B cell (primary cell): ENCODE measurements around the gene STMN3. TPM values are rescaled to one million over a fixed set of nuclear protein-coding genes. Genes with fewer than 3 reads are reported as not detected.

Experiments
- ATAC-seq: fragments of 200-7000 bp; cut with Tn5 transposase; one replicate; pipeline ENCODE4 v1.10.0; 2021; ENCODE audit warnings: low read depth, mild to moderate bottlenecking, moderate number of reproducible peaks, moderate library complexity
- CTCF ChIA-PET: fragments of 350-600 bp; sonication (Branson Sonifier 250); formaldehyde crosslinking; loops from one replicate; lab custom pipeline; 2021; ENCODE audit warnings: antibody characterized with exemption, inconsistent platforms; lab: Charles Lee
- POLR2A ChIA-PET: fragments of 350-600 bp; sonication (Branson Sonifier 250); formaldehyde crosslinking; loops from one replicate; lab custom pipeline; 2021; ENCODE audit warnings: antibody characterized with exemption; lab: Charles Lee
- DNase-seq: peaks from one replicate; pipeline ENCODE4 v3.0.0; 2013
- H2AFZ ChIP-seq: 2 replicates; pipeline ENCODE4 v1.6.1; 2012; ENCODE audit warnings: mild to moderate bottlenecking, low read depth, low read length; ENCODE audit not compliant: insufficient read depth, poor library complexity, severe bottlenecking
- H3K27ac ChIP-seq, 2 donors: 1 replicate in 1 of 2; 2 replicates in 1 of 2; pipeline ENCODE4 v1.5.1; 2012 to 2013; ENCODE audit warnings: low read length in 2 of 2, mild to moderate bottlenecking in 2 of 2, moderate library complexity in 1 of 2
- H3K27me3 ChIP-seq, 4 experiments: fragments of 200-600 bp in 1 of 4; sonication (generic) in 1 of 4; replicated peaks in 1 of 4; 1 replicate in 2 of 4; 2 replicates in 2 of 4; pipeline versions ENCODE4 v1.6.1 to v1.7.0; 2013 to 2016; ENCODE audit warnings: low read length in 3 of 4, mild to moderate bottlenecking in 2 of 4, mixed read lengths in 1 of 4, moderate library complexity in 1 of 4; ENCODE audit not compliant: insufficient read depth in 4 of 4, control insufficient read depth in 3 of 4; ENCODE audit errors: control extremely low read depth in 1 of 4
- H3K36me3 ChIP-seq, 2 experiments: replicated peaks in 1 of 2; 1 replicate in 1 of 2; 2 replicates in 1 of 2; pipeline versions ENCODE4 v1.6.1 to v1.7.1; 2013; ENCODE audit warnings: low read length in 1 of 2; ENCODE audit not compliant: insufficient read depth in 2 of 2, control insufficient read depth in 1 of 2; ENCODE audit errors: control extremely low read depth in 1 of 2, extremely low read depth in 1 of 2
- H3K4me1 ChIP-seq, 2 donors: fragments of 200-600 bp in 1 of 2; sonication (generic) in 1 of 2; 1 replicate in 1 of 2; 2 replicates in 1 of 2; pipeline versions ENCODE4 v1.5.1 to v1.6.1; 2013 to 2017; ENCODE audit warnings: low read length in 2 of 2; ENCODE audit not compliant: control insufficient read depth in 2 of 2, insufficient read depth in 2 of 2
- H3K4me2 ChIP-seq: replicated peaks from 2 replicates; pipeline ENCODE3; 2012; ENCODE audit warnings: mild to moderate bottlenecking, low read depth, low read length; ENCODE audit not compliant: poor library complexity, severe bottlenecking
- H3K4me3 ChIP-seq, 5 experiments: fragments of 200-600 bp in 1 of 5; sonication (generic) in 1 of 5; 1 replicate in 3 of 5; 2 replicates in 2 of 5; pipeline versions ENCODE4 v1.5.1 to v1.7.0; 2011 to 2016; ENCODE audit warnings: low read length in 4 of 5, mild to moderate bottlenecking in 4 of 5, low read depth in 2 of 5, control low read depth in 1 of 5, moderate library complexity in 1 of 5; ENCODE audit not compliant: insufficient read depth in 1 of 5; ENCODE audit errors: control extremely low read depth in 1 of 5, extremely low read depth in 1 of 5
- H3K79me2 ChIP-seq: fragments of 200-600 bp; sonication (generic); one replicate; pipeline ENCODE4 v1.6.0; 2016; ENCODE audit warnings: low read length; ENCODE audit not compliant: control insufficient read depth, insufficient read depth
- H3K9ac ChIP-seq: fragments of 200-600 bp; sonication (generic); 2 replicates; pipeline ENCODE4 v1.6.1; 2017; ENCODE audit warnings: mild to moderate bottlenecking, low read length, moderate library complexity
- H3K9me3 ChIP-seq, 3 donors: one replicate each; pipeline versions ENCODE4 v1.6.1 to v1.7.1; 2013; ENCODE audit warnings: low read length in 2 of 3; ENCODE audit not compliant: control insufficient read depth in 2 of 3, insufficient read depth in 1 of 3; ENCODE audit errors: control extremely low read depth in 1 of 3
- H4K20me1 ChIP-seq: 2 replicates; pipeline ENCODE4 v1.6.0; 2012; ENCODE audit warnings: mild to moderate bottlenecking, low read length; ENCODE audit not compliant: insufficient read depth, control insufficient read depth, poor library complexity, severe bottlenecking
- H3K27ac Mint-ChIP-seq: one replicate; pipeline ENCODE4 v1.8.0; 2021; ENCODE audit warnings: mixed read lengths
- H3K27me3 Mint-ChIP-seq: one replicate; pipeline ENCODE4 v1.8.0; 2021; ENCODE audit warnings: mixed read lengths
- H3K4me1 Mint-ChIP-seq: one replicate; pipeline ENCODE4 v1.8.0; 2021; ENCODE audit warnings: mixed read lengths
- H3K4me3 Mint-ChIP-seq: one replicate; pipeline ENCODE4 v1.8.0; 2021; ENCODE audit warnings: mixed read lengths
- H3K9me3 Mint-ChIP-seq: one replicate; pipeline ENCODE4 v1.8.0; 2022; ENCODE audit warnings: mixed read lengths; ENCODE audit not compliant: insufficient read depth
- CTCF ChIP-seq: fragments of 200-600 bp; IDR thresholded peaks from one replicate; pipeline ENCODE4 v1.8.0; 2022; ENCODE audit warnings: antibody characterized with exemption, mild to moderate bottlenecking
- EZH2 ChIP-seq: IDR thresholded peaks from 2 replicates; pipeline ENCODE4 v1.6.1; 2012; ENCODE audit warnings: borderline replicate concordance, low read depth, mild to moderate bottlenecking, moderate library complexity, low read length; ENCODE audit not compliant: insufficient read depth, poor library complexity, severe bottlenecking
- WGBS: methylation state at CpG from one replicate; pipeline ENCODE4 v1.1.5; 2013; ENCODE audit warnings: missing lambda C conversion rate; ENCODE audit not compliant: insufficient coverage; 5-methylcytosine and 5-hydroxymethylcytosine counted together
- intact Hi-C: fragments of 100-400 bp; cut with micrococcal nuclease; formaldehyde crosslinking; loops from one replicate; pipeline ENCODE4 v1.10.0; 2022
- polyA plus RNA-seq: library from polyadenylated mRNA; depleted of rRNA; stranded (reverse); fragments of >200 nt; gene quantifications from 2 replicates; pipeline ENCODE4 v1.2.3, GENCODE V29; 2012
- total RNA-seq, 2 donors: library from RNA; stranded (reverse); fragments of 120-200 nt in 1 of 2; gene quantifications; 1 replicate in 1 of 2; 2 replicates in 1 of 2; pipeline versions ENCODE4 v1.2.3 to v1.2.4, GENCODE V29; 2013 to 2022

Gene STMN3
- total and polyA plus RNA-seq, 2 donors (not counting 1 experiment from before 2014, with no cell fraction given): 35.0 to 59.4 TPM

- Histone ChIP-seq H3K4me3 (peak overlapping the region; percentile 64 to 90 (median 87)), H3K27ac (peak overlapping the region; percentile 35 to 84), H3K79me2 (peaks cover 59% of the 10 kb centered on the region), H3K36me3 (peaks cover 0 to 12% of the 10 kb centered on the region in 2 experiments), H3K4me2 (peak overlapping the region; percentile 97), H4K20me1 (no peaks in the 10 kb centered on the region), H3K9ac (peak overlapping the region; percentile 79), H2AFZ (peak overlapping the region; percentile 51), H3K27me3 (no peaks in the 10 kb centered on the region), H3K4me1 (peaks cover 44 to 59% of the 10 kb centered on the region in 2 donors), H3K9me3 (no peaks in the 10 kb centered on the region)
- intact Hi-C loops: no loop called here
- Mint-ChIP-seq H3K27ac (peak overlapping the region; percentile 95), H3K4me3 (peak overlapping the region; percentile 95), H3K4me1 (peaks cover 45% of the 10 kb centered on the region), H3K9me3 (no peaks in the 10 kb centered on the region), H3K27me3 (no peaks in the 10 kb centered on the region)
- ATAC-seq: no peak
- peak; percentile 63 for DNase-seq
- CTCF ChIA-PET: interaction anchor here (1.1 to 1.7 kb wide), 2 partner anchors 14 kb away, joined by 3 to 20 read pairs; no protein-coding TSS in a partner anchor
- POLR2A ChIA-PET: interaction anchor here (0.6 to 4.3 kb wide), 7 partner anchors 8 to 83 kb away, joined by 3 to 92 read pairs (median 29); no protein-coding TSS in a partner anchor
- 22% methylated on average over 22 of the region's 22 CpGs for WGBS
- TF ChIP-seq EZH2: no peak
- no peak for TF ChIP-seq CTCF
These were observed 24.8 kb downstream of the STMN3 start for GRCh38 chr20:63628246-63628975.
